H1 (cell line): ENCODE data around the gene RNGTT. TPM values are rescaled to one million over a fixed set of nuclear protein-coding genes. Genes with fewer than 3 reads are reported as not detected.
A peak's percentile ranks its signal among the peaks of the same experiment; 100 is the strongest.

Experiments
- CTCF ChIA-PET: fragments of 300-600 bp; sonication (Branson Sonifier 250); formaldehyde crosslinking; loops from one replicate; lab custom pipeline; 2021; ENCODE audit not compliant: partially characterized antibody; lab: Charles Lee
- POLR2A ChIA-PET: fragments of 300-600 bp; sonication (Branson Sonifier 250); formaldehyde crosslinking; loops from one replicate; lab custom pipeline; 2021; ENCODE audit warnings: inconsistent platforms; ENCODE audit not compliant: partially characterized antibody; lab: Charles Lee
- DNase-seq, 2 experiments: peaks; one replicate each; pipeline versions ENCODE4 v3.0.0 to v3.0.0-alpha.2; 2010 to 2022; ENCODE audit warnings: low spot score in 2 of 2, low read depth in 1 of 2, mixed read lengths in 1 of 2
- FAIRE-seq: peaks from 2 replicates; lab custom pipeline; 2011; peaks lifted over from hg19 to GRCh38; lab: Jason Lieb, UNC
- H2AFZ ChIP-seq: 2 replicates; pipeline ENCODE4 v1.8.1; 2012; ENCODE audit warnings: low read length, inconsistent platforms
- H2AK5ac ChIP-seq: 2 replicates; pipeline ENCODE4 v1.6.1; 2013; ENCODE audit warnings: low read depth, low read length
- H2BK120ac ChIP-seq: replicated peaks from 2 replicates; pipeline ENCODE3; 2013; ENCODE audit warnings: low read depth, low read length, inconsistent platforms
- H2BK12ac ChIP-seq: 2 replicates; pipeline ENCODE4 v1.6.1; 2013; ENCODE audit warnings: low read depth, low read length
- H2BK15ac ChIP-seq: 2 replicates; pipeline ENCODE4 v1.6.1; 2013; ENCODE audit warnings: low read length
- H2BK20ac ChIP-seq: 2 replicates; pipeline ENCODE4 v1.6.1; 2013; ENCODE audit warnings: low read length
- H2BK5ac ChIP-seq: 2 replicates; pipeline ENCODE4 v1.6.1; 2013; ENCODE audit warnings: low read depth, low read length
- H3K14ac ChIP-seq: 2 replicates; pipeline ENCODE4 v1.6.1; 2013; ENCODE audit warnings: inconsistent platforms; ENCODE audit not compliant: insufficient read length
- H3K18ac ChIP-seq: 2 replicates; pipeline ENCODE4 v1.6.1; 2013; ENCODE audit warnings: low read length; ENCODE audit errors: extremely low read depth
- H3K23ac ChIP-seq: 2 replicates; pipeline ENCODE4 v1.6.1; 2013; ENCODE audit warnings: inconsistent platforms; ENCODE audit not compliant: insufficient read length
- H3K23me2 ChIP-seq: 2 replicates; pipeline ENCODE4 v1.6.1; 2013; ENCODE audit warnings: low read depth, low read length
- H3K27ac ChIP-seq: 2 replicates; pipeline ENCODE4 v1.6.1; 2011; ENCODE audit warnings: low read depth, low read length, inconsistent platforms
- H3K27me3 ChIP-seq, 4 experiments: replicated peaks in 1 of 4; 1 replicate in 1 of 4; 2 replicates in 3 of 4; pipeline versions ENCODE4 v1.6.1 to v1.8.1; 2011 to 2013; ENCODE audit warnings: low read length in 3 of 4, mild to moderate bottlenecking in 3 of 4, inconsistent platforms in 2 of 4, mixed read lengths in 2 of 4, moderate library complexity in 1 of 4; ENCODE audit not compliant: control insufficient read depth in 3 of 4, insufficient read depth in 3 of 4; ENCODE audit errors: extremely low read depth in 1 of 4
- H3K36me3 ChIP-seq, 4 experiments: 2 replicates each; pipeline versions ENCODE4 v1.6.1 to v1.8.1; 2011 to 2013; ENCODE audit warnings: mild to moderate bottlenecking in 4 of 4, low read length in 3 of 4, moderate library complexity in 2 of 4, control low read depth in 1 of 4, inconsistent platforms in 1 of 4; ENCODE audit not compliant: insufficient read depth in 4 of 4, control insufficient read depth in 2 of 4
- H3K4ac ChIP-seq: replicated peaks from 2 replicates; pipeline ENCODE3; 2013; ENCODE audit warnings: low read length, low read depth, mixed read lengths, inconsistent platforms; ENCODE audit not compliant: insufficient read length
- H3K4me1 ChIP-seq, 4 experiments: replicated peaks in 1 of 4; 1 replicate in 1 of 4; 2 replicates in 3 of 4; pipeline versions ENCODE4 v1.6.1 to v1.8.1; 2011 to 2013; ENCODE audit warnings: low read length in 3 of 4, inconsistent platforms in 2 of 4, mixed read lengths in 1 of 4; ENCODE audit not compliant: insufficient read depth in 4 of 4, control insufficient read depth in 3 of 4
- H3K4me2 ChIP-seq, 2 experiments: 2 replicates each; pipeline versions ENCODE4 v1.6.1 to v1.8.1; 2011 to 2013; ENCODE audit warnings: low read depth in 2 of 2, low read length in 2 of 2, control low read depth in 1 of 2, inconsistent platforms in 1 of 2, mild to moderate bottlenecking in 1 of 2; ENCODE audit not compliant: insufficient read depth in 1 of 2
- H3K4me3 ChIP-seq, 4 experiments: fragments of 200-600, 300-600 bp in 1 of 4; sonication (generic), shearing (Covaris generic), sonication (Bioruptor Twin) in 1 of 4; 2 replicates each; pipeline versions ENCODE4 v1.5.1 to v1.8.1; 2011 to 2016; ENCODE audit warnings: low read length in 4 of 4, low read depth in 3 of 4, control low read depth in 2 of 4, inconsistent platforms in 2 of 4, mild to moderate bottlenecking in 2 of 4, mixed read lengths in 1 of 4, moderate library complexity in 1 of 4; ENCODE audit not compliant: insufficient read depth in 2 of 4; ENCODE audit errors: extremely low read depth in 1 of 4
- H3K56ac ChIP-seq: replicated peaks from 2 replicates; pipeline ENCODE3; 2013; ENCODE audit warnings: low read depth, mild to moderate bottlenecking, mixed read lengths, low read length, inconsistent platforms; ENCODE audit not compliant: insufficient read length
- H3K79me1 ChIP-seq: 2 replicates; pipeline ENCODE4 v1.6.1; 2013; ENCODE audit warnings: low read depth, low read length, control low read depth
- H3K79me2 ChIP-seq, 2 experiments: 2 replicates each; pipeline versions ENCODE4 v1.6.1 to v1.8.1; 2012 to 2013; ENCODE audit warnings: low read length in 2 of 2, mild to moderate bottlenecking in 2 of 2, inconsistent platforms in 1 of 2; ENCODE audit not compliant: insufficient read depth in 2 of 2, control insufficient read depth in 1 of 2
- H3K9ac ChIP-seq, 4 experiments: replicated peaks in 1 of 4; 1 replicate in 1 of 4; 2 replicates in 3 of 4; pipeline versions ENCODE4 v1.6.1 to v1.8.1; 2011 to 2013; ENCODE audit warnings: low read depth in 3 of 4, low read length in 3 of 4, control low read depth in 2 of 4, mild to moderate bottlenecking in 2 of 4, moderate library complexity in 2 of 4, inconsistent platforms in 1 of 4; ENCODE audit errors: extremely low read depth in 1 of 4
- H3K9me3 ChIP-seq, 2 experiments: 2 replicates each; pipeline versions ENCODE4 v1.6.1 to v1.8.1; 2012 to 2013; ENCODE audit warnings: mild to moderate bottlenecking in 2 of 2, moderate library complexity in 2 of 2, control low read depth in 1 of 2, inconsistent platforms in 1 of 2, low read depth in 1 of 2, low read length in 1 of 2, mixed read lengths in 1 of 2; ENCODE audit not compliant: insufficient read depth in 2 of 2
- H4K20me1 ChIP-seq, 2 experiments: replicated peaks in 1 of 2; 2 replicates each; pipeline versions ENCODE3 to v1.8.1; 2011 to 2013; ENCODE audit warnings: inconsistent platforms in 2 of 2, low read length in 2 of 2, mild to moderate bottlenecking in 1 of 2; ENCODE audit not compliant: insufficient read depth in 2 of 2, control insufficient read depth in 1 of 2
- H4K5ac ChIP-seq: 2 replicates; pipeline ENCODE4 v1.6.1; 2013; ENCODE audit warnings: low read length, low read depth, mixed read lengths, inconsistent platforms; ENCODE audit not compliant: insufficient read length
- H4K8ac ChIP-seq: 2 replicates; pipeline ENCODE4 v1.8.0; 2013; ENCODE audit warnings: mild to moderate bottlenecking, moderate library complexity, low read length, inconsistent platforms; ENCODE audit not compliant: insufficient read depth; ENCODE audit errors: extremely low read depth
- H4K91ac ChIP-seq: replicated peaks from 2 replicates; pipeline ENCODE3; 2013; ENCODE audit warnings: low read length, mixed read lengths, inconsistent platforms; ENCODE audit not compliant: insufficient read length
- ASH2L ChIP-seq: fragments of 200-600, 300-600 bp; sonication (generic); IDR thresholded peaks from one replicate; pipeline ENCODE4 v1.7.1; 2017; ENCODE audit warnings: low read length
- CBX5 ChIP-seq: fragments of 300-800, 300-1000 bp; sonication (generic); IDR thresholded peaks from 2 replicates; pipeline ENCODE4 v1.7.1; 2016; ENCODE audit warnings: antibody characterized with exemption, low read length, low read depth
- CHD1 ChIP-seq: IDR thresholded peaks from 2 replicates; pipeline ENCODE4 v1.6.1; 2012; ENCODE audit warnings: low read depth, low read length, improper control_type of control experiment
- CREB1 ChIP-seq: IDR thresholded peaks from 2 replicates; pipeline ENCODE4 v1.6.1; 2012; ENCODE audit warnings: inconsistent platforms
- EZH2 ChIP-seq: fragments of 200-600 bp; sonication (generic); IDR thresholded peaks from 2 replicates; pipeline ENCODE4 v1.7.1; 2012; ENCODE audit warnings: low read depth, mild to moderate bottlenecking, moderate library complexity, low read length, inconsistent platforms; ENCODE audit not compliant: severe bottlenecking
- FOSL1 ChIP-seq: IDR thresholded peaks from 2 replicates; pipeline ENCODE4 v1.6.1; 2011; ENCODE audit warnings: mild to moderate bottlenecking, low read depth, low read length, moderate library complexity; ENCODE audit not compliant: insufficient read depth
- MAX ChIP-seq: IDR thresholded peaks from 2 replicates; pipeline ENCODE4 v1.6.1; 2012; ENCODE audit warnings: inconsistent platforms
- PHF8 ChIP-seq: fragments of 200-600 bp; sonication (generic); conservative IDR thresholded peaks from 2 replicates; pipeline ENCODE4 v1.7.1; 2012; ENCODE audit warnings: low read depth, mild to moderate bottlenecking, inconsistent platforms, low read length, moderate library complexity
- RNF2 ChIP-seq: fragments of 200-900, 300-1000 bp; sonication (generic); IDR thresholded peaks from 2 replicates; pipeline ENCODE4 v1.7.1; 2016; ENCODE audit warnings: borderline replicate concordance, low read depth, mild to moderate bottlenecking, antibody characterized with exemption, low read length; ENCODE audit not compliant: poor library complexity, severe bottlenecking; ENCODE audit errors: missing control alignments
- SAP30 ChIP-seq: fragments of 300-600 bp; sonication (generic); IDR thresholded peaks from 2 replicates; pipeline ENCODE4 v1.7.1; 2012; ENCODE audit warnings: low read length, moderate library complexity, mild to moderate bottlenecking, inconsistent platforms; ENCODE audit not compliant: insufficient read depth, insufficient replicate concordance
- SIX5 ChIP-seq: IDR thresholded peaks from 2 replicates; pipeline ENCODE4 v1.6.1; 2011; ENCODE audit warnings: mild to moderate bottlenecking, low read depth, low read length
- SP2 ChIP-seq: IDR thresholded peaks from 2 replicates; pipeline ENCODE4 v1.6.1; 2012; ENCODE audit warnings: mild to moderate bottlenecking, low read length, inconsistent platforms
- TBP ChIP-seq: IDR thresholded peaks from 2 replicates; pipeline ENCODE4 v1.6.1; 2011; ENCODE audit warnings: low read depth, low read length, improper control_type of control experiment
- WGBS, 2 experiments: shearing (Covaris generic) in 1 of 2; methylation state at CpG; one replicate each; pipeline versions ENCODE4 v1.1.6 to v1.1.7; 2013 to 2015; ENCODE audit warnings: low lambda C conversion rate in 2 of 2, mixed read lengths in 2 of 2, inconsistent platforms in 1 of 2, low coverage in 1 of 2, missing lambda C conversion rate in 1 of 2; ENCODE audit not compliant: insufficient replicate concordance in 2 of 2, insufficient coverage in 1 of 2, insufficient read length in 1 of 2; ENCODE audit errors: extremely low coverage in 1 of 2, missing lambda C conversion rate in 1 of 2; 5-methylcytosine and 5-hydroxymethylcytosine counted together
- polyA plus RNA-seq, 7 experiments: library from polyadenylated mRNA; depleted of rRNA in 3 of 7; stranded (reverse) in 5 of 7; unstranded in 2 of 7; fragments of >200 nt in 5 of 7; fragments of 200-250 nt in 2 of 7; gene quantifications; 1 replicate in 5 of 7; 2 replicates in 1 of 7; 4 replicates in 1 of 7; pipeline versions ENCODE4 v1.2.1 to v1.2.3, GENCODE V29; 2011 to 2013; ENCODE audit warnings: missing spikeins in 2 of 7, mixed read lengths in 2 of 7
- total RNA-seq: library from RNA; stranded (reverse); fragmentation: NEBNext Ultra II Directional; extraction: Animal tissue kit (Norgen Biotek cat#: 25700); gene quantifications from 2 replicates; pipeline ENCODE4 v1.2.1, GENCODE V29; 2021

The RNGTT gene
- total and polyA plus RNA-seq, 2 of the 8 experiments (the other 6 are each of a cell fraction or from before 2014, with no cell fraction given) = 3.6 to 21.2 TPM

GRCh38 chr6:88585276-88585692 is 378.1 kb downstream of the RNGTT start:
- H3K36me3 ChIP-seq = no peaks in the 10 kb centered on the region
- no peaks in the 10 kb centered on the region for H3K79me2 ChIP-seq
- H3K14ac ChIP-seq = no peak overlapping the region
- TF ChIP-seq FOSL1 (no peak), PHF8 (no peak), SIX5 (no peak), RNF2 (no peak), SAP30 (no peak), ASH2L (no peak), MAX (no peak), CHD1 (no peak), TBP (no peak), CBX5 (no peak), SP2 (no peak), EZH2 (no peak), CREB1 (no peak)
- no peak overlapping the region; the same call in 1 of the 2 replicates for H2BK12ac ChIP-seq
- no peaks in the 10 kb centered on the region for H3K23me2 ChIP-seq
- H3K56ac ChIP-seq = no peak overlapping the region
- H2BK20ac ChIP-seq = no peak overlapping the region
- no peak overlapping the region for H2AK5ac ChIP-seq
- no peak overlapping the region for H4K91ac ChIP-seq
- no peak overlapping the region for H3K27ac ChIP-seq
- no peak overlapping the region for H4K5ac ChIP-seq
- FAIRE-seq = no peak
- H3K9me3 ChIP-seq = no peaks in the 10 kb centered on the region
- 82% methylated on average over 9 of the region's 9 CpGs; no CpG with 5 or more reads in 1 of the 2 experiments for WGBS, 2 experiments
- CTCF ChIA-PET = interaction anchor here (1.0 to 1.4 kb wide), 4 partner anchors 10 to 286 kb away, joined by 3 to 4 read pairs (median 3); no protein-coding TSS in a partner anchor
- H3K18ac ChIP-seq = no peak overlapping the region
- H3K4me3 ChIP-seq = no peak overlapping the region
- H2BK120ac ChIP-seq = no peak overlapping the region
- no peak overlapping the region for H3K9ac ChIP-seq
- POLR2A ChIA-PET = no interaction called here
- H3K4me1 ChIP-seq = peaks cover 0 to 9% (median 5%) of the 10 kb centered on the region in 4 experiments; a peak in 4 of 7 replicates
- H4K8ac ChIP-seq = no peak overlapping the region
- H3K27me3 ChIP-seq = no peaks in the 10 kb centered on the region
- H3K79me1 ChIP-seq = no peaks in the 10 kb centered on the region
- no peak overlapping the region for H3K4me2 ChIP-seq
- no peaks in the 10 kb centered on the region for H4K20me1 ChIP-seq
- no peak overlapping the region for H3K23ac ChIP-seq
- H2AFZ ChIP-seq = peak overlapping the region; percentile 91; the same call in 1 of the 2 replicates
- no peak overlapping the region for H2BK5ac ChIP-seq
- DNase-seq = no peak
- no peak overlapping the region for H3K4ac ChIP-seq
- H2BK15ac ChIP-seq = no peak overlapping the region
